GM12878 (cell line): ENCODE measurements around the gene MYOCOS. TPM values are rescaled to one million over a fixed set of nuclear protein-coding genes. Genes with fewer than 3 reads are reported as not detected.

Source experiments
- ATAC-seq: fragments of 200-7000 bp; cut with Tn5 transposase; 3 replicates; pipeline ENCODE4 v1.9.1; 2020; ENCODE audit warnings: mild to moderate bottlenecking, moderate library complexity
- BruUV-seq: library from RNA; stranded (reverse); fragments of 400-500 nt; replicated peaks from 2 replicates; lab custom pipeline; 2021; lab: Mats Ljungman, UMichigan
- CTCF ChIA-PET: fragments of 300-600 bp; sonication (Branson Sonifier 250); formaldehyde crosslinking; extraction: SDS; loops from one replicate; lab custom pipeline; 2021; ENCODE audit warnings: inconsistent platforms; lab: Yijun Ruan, JAX
- POLR2A ChIA-PET: fragments of 350-600 bp; formaldehyde crosslinking; extraction: SDS; loops from one replicate; lab custom pipeline; 2021; ENCODE audit warnings: inconsistent platforms; lab: Charles Lee
- RAD21 ChIA-PET: fragments of 300-600 bp; sonication (Branson Sonifier 250); formaldehyde crosslinking; loops from one replicate; lab custom pipeline; 2023; ENCODE audit warnings: antibody characterized with exemption; ENCODE audit not compliant: unreplicated experiment; lab: Charles Lee
- SMC1A ChIA-PET: fragments of 300-600 bp; sonication (Branson Sonifier 250); formaldehyde crosslinking; loops from one replicate; lab custom pipeline; 2023; ENCODE audit not compliant: unreplicated experiment, uncharacterized antibody; lab: Charles Lee
- DNase-seq: peaks from one replicate; pipeline ENCODE4 v3.0.0-alpha.2; 2011; ENCODE audit warnings: low read depth, low spot score
- FAIRE-seq: peaks from 3 replicates; lab custom pipeline; 2011; peaks lifted over from hg19 to GRCh38; lab: Jason Lieb, UNC
- H2AFZ ChIP-seq: 2 replicates; pipeline ENCODE4 v1.6.0; 2011; ENCODE audit warnings: low read depth, low read length, control low read depth; ENCODE audit not compliant: control insufficient read depth
- H3K27ac ChIP-seq: 2 replicates; pipeline ENCODE4 v1.5.1; 2011; ENCODE audit warnings: control low read depth; ENCODE audit not compliant: control insufficient read depth, insufficient read depth
- H3K27me3 ChIP-seq, 2 experiments: replicated peaks in 1 of 2; 2 replicates each; pipeline versions ENCODE4 v1.6.0 to v1.6.1; 2011; ENCODE audit warnings: low read length in 1 of 2; ENCODE audit not compliant: control insufficient read depth in 2 of 2, insufficient read depth in 2 of 2
- H3K36me3 ChIP-seq, 2 experiments: 2 replicates each; pipeline ENCODE4 v1.5.1; 2011; ENCODE audit warnings: low read length in 1 of 2; ENCODE audit not compliant: control insufficient read depth in 2 of 2, insufficient read depth in 2 of 2
- H3K4me1 ChIP-seq: 2 replicates; pipeline ENCODE4 v1.6.1; 2011; ENCODE audit warnings: mild to moderate bottlenecking, low read length, moderate library complexity, mixed read lengths; ENCODE audit not compliant: control insufficient read depth, insufficient read depth
- H3K4me2 ChIP-seq: 2 replicates; pipeline ENCODE4 v1.6.0; 2011; ENCODE audit warnings: control low read depth; ENCODE audit not compliant: control insufficient read depth, insufficient read depth
- H3K4me3 ChIP-seq: fragments of 200-600 bp; sonication (generic); 2 replicates; pipeline ENCODE4 v1.5.1; 2016
- H3K79me2 ChIP-seq: 2 replicates; pipeline ENCODE4 v1.6.0; 2011; ENCODE audit warnings: low read length; ENCODE audit not compliant: control insufficient read depth, insufficient read depth
- H3K9ac ChIP-seq: 2 replicates; pipeline ENCODE4 v1.8.0; 2011; ENCODE audit warnings: low read length, control low read depth, mixed read lengths; ENCODE audit not compliant: control insufficient read depth, insufficient read depth
- H3K9me3 ChIP-seq: replicated peaks from 3 replicates; pipeline ENCODE4 v1.5.1; 2011; ENCODE audit warnings: mild to moderate bottlenecking, low read length; ENCODE audit not compliant: control insufficient read depth, insufficient read depth
- H4K20me1 ChIP-seq: 2 replicates; pipeline ENCODE4 v1.6.0; 2011; ENCODE audit not compliant: control insufficient read depth, insufficient read depth
- REST ChIP-seq: IDR thresholded peaks from 2 replicates; pipeline ENCODE4 v1.6.1; 2012; ENCODE audit warnings: mild to moderate bottlenecking, low read depth, low read length
- SPI1 ChIP-seq: IDR thresholded peaks from 2 replicates; pipeline ENCODE4 v1.6.1; 2011; ENCODE audit warnings: low read depth, mild to moderate bottlenecking, low read length, moderate library complexity, borderline replicate concordance; ENCODE audit not compliant: insufficient read depth
- SREBF2 ChIP-seq: IDR thresholded peaks from 2 replicates; pipeline ENCODE4 v1.6.1; 2012; ENCODE audit warnings: mild to moderate bottlenecking, low read length
- STAT1 ChIP-seq: fragments of 450-650 bp; conservative IDR thresholded peaks from 2 replicates; pipeline ENCODE4 v1.6.1; 2014; ENCODE audit warnings: antibody characterized with exemption, mild to moderate bottlenecking
- WGBS: methylation state at CpG from one replicate; pipeline ENCODE4 v1.1.6; 2016; ENCODE audit warnings: low lambda C conversion rate; ENCODE audit not compliant: insufficient replicate concordance, insufficient coverage; ENCODE audit errors: missing lambda C conversion rate; 5-methylcytosine and 5-hydroxymethylcytosine counted together
- in situ Hi-C: fragments of 300-500 bp; cut with MboI; formaldehyde crosslinking; loops from 9 replicates; pipeline ENCODE4 v1.14.3; 2018; ENCODE audit warnings: mixed read lengths
- intact Hi-C: fragments of 100-400 bp; cut with micrococcal nuclease; formaldehyde crosslinking; loops from one replicate; pipeline ENCODE4 v1.14.2; 2022; ENCODE audit not compliant: unreplicated experiment
- polyA plus RNA-seq, 11 experiments: library from polyadenylated mRNA; depleted of rRNA in 4 of 11; unstranded in 6 of 11; stranded (reverse) in 5 of 11; fragments of >200 nt; fragmentation: Nextera tagmentation in 4 of 11; fragmentation: Illumina TruSeq in 1 of 11; extraction: Ambion mirVana in 4 of 11; extraction: Trizol in 1 of 11; gene quantifications; 1 replicate in 1 of 11; 2 replicates in 10 of 11; pipeline versions ENCODE4 v1.2.1 to v1.2.3, GENCODE V29; 2011 to 2016; ENCODE audit warnings: inconsistent platforms in 2 of 11, missing spikeins in 2 of 11, low read depth in 1 of 11
- total RNA-seq, 4 experiments: library from RNA; depleted of rRNA in 3 of 4; stranded (reverse); fragments of >200 nt in 3 of 4; fragmentation: Illumina TruSeq in 1 of 4; extraction: Trizol in 1 of 4; gene quantifications; 2 replicates each; pipeline versions ENCODE4 v1.2.1 to v1.2.3, GENCODE V29; 2013 to 2021

Gene MYOCOS
- total and polyA plus RNA-seq, 10 of the 15 experiments (the other 5 are each of a cell fraction or from before 2014, with no cell fraction given), result 0.12 to 0.24 (median 0.16) TPM; not detected in 4

GRCh38 chr1:171635661-171636060 is 13.6 kb downstream of the MYOCOS start:
- RAD21 ChIA-PET, result interaction anchor here (1.1 kb wide), 2 partner anchors 10 to 14 kb away, joined by 3 to 5 read pairs; partner anchors contain the start of gene MYOCOS
- no peak for FAIRE-seq

GRCh38 chr1:171636141-171636540 is 14.1 kb downstream of the MYOCOS start:
- H3K27me3 ChIP-seq, result peaks cover 0 to 4% of the 10 kb centered on the region in 2 experiments; a peak in 1 of 4 replicates
- ChIA-PET POLR2A (interaction anchor here (0.6 to 1.4 kb wide), 4 partner anchors 13 to 96 kb away, joined by 3 to 4 read pairs (median 3); partner anchors contain the start of gene MYOC), CTCF (interaction anchor here (0.8 to 2.6 kb wide), 2 partner anchors 9 to 10 kb away, joined by 3 to 19 read pairs; no protein-coding TSS in a partner anchor), SMC1A (interaction anchor here (1.1 to 3.6 kb wide), 3 partner anchors 10 to 17 kb away, joined by 3 to 13 read pairs (median 8); partner anchors contain the start of gene MYOCOS), RAD21 (interaction anchor here (1.1 kb wide), 2 partner anchors 11 to 15 kb away, joined by 3 to 5 read pairs; partner anchors contain the start of gene MYOCOS)
- H3K27ac ChIP-seq, result no peak overlapping the region
- no peaks in the 10 kb centered on the region for H3K79me2 ChIP-seq
- intact Hi-C loops (no loop called here), in situ Hi-C loops (no loop called here)
- H3K9me3 ChIP-seq, result no peaks in the 10 kb centered on the region; the same call in 2 of the 3 replicates
- no peak overlapping the region for H3K4me2 ChIP-seq
- H3K4me1 ChIP-seq, result no peaks in the 10 kb centered on the region
- no peak for DNase-seq
- ATAC-seq, result no peak
- no TSS peak for BruUV-seq
- no peak overlapping the region for H3K9ac ChIP-seq
- no peaks in the 10 kb centered on the region for H4K20me1 ChIP-seq
- no peak for FAIRE-seq
- H3K36me3 ChIP-seq, result no peaks in the 10 kb centered on the region
- no peak overlapping the region for H3K4me3 ChIP-seq
- H2AFZ ChIP-seq, result no peak overlapping the region
- WGBS, result 58% methylated on average over 11 of the region's 11 CpGs
- TF ChIP-seq REST (peak; percentile 63; the same call in 1 of the 2 replicates), STAT1 (no peak)

More at GRCh38 chr1:171635661-171636060, 13.6 kb downstream of the MYOCOS start:
- ATAC-seq (no peak), DNase-seq (no peak)
- no peaks in the 10 kb centered on the region for H3K79me2 ChIP-seq
- 0% methylated on average over 2 of the region's 2 CpGs for WGBS
- in situ Hi-C loops (no loop called here), intact Hi-C loops (no loop called here)
- no peak overlapping the region for H3K9ac ChIP-seq
- H3K4me3 ChIP-seq, result no peak overlapping the region
- no peak overlapping the region for H2AFZ ChIP-seq
- no peaks in the 10 kb centered on the region for H4K20me1 ChIP-seq
- no peaks in the 10 kb centered on the region for H3K36me3 ChIP-seq
- no peak overlapping the region for H3K27ac ChIP-seq
- H3K9me3 ChIP-seq, result no peaks in the 10 kb centered on the region; the same call in 2 of the 3 replicates
- TF ChIP-seq SPI1 (no peak), SREBF2 (no peak)
- ChIA-PET POLR2A (interaction anchor here (0.6 to 1.4 kb wide), 3 partner anchors 13 to 97 kb away, joined by 3 to 4 read pairs (median 3); partner anchors contain the start of gene MYOC), SMC1A (interaction anchor here (1.0 to 3.6 kb wide), 5 partner anchors 9 to 29 kb away, joined by 3 to 13 read pairs (median 5); partner anchors contain the start of gene MYOCOS), CTCF (interaction anchor here (0.8 to 2.6 kb wide), 3 partner anchors 9 to 150 kb away, joined by 3 to 19 read pairs (median 3); partner anchors contain the start of gene PRRC2C)
- no TSS peak for BruUV-seq
- H3K27me3 ChIP-seq, result peaks cover 0 to 4% of the 10 kb centered on the region in 2 experiments; a peak in 1 of 4 replicates
- no peak overlapping the region for H3K4me2 ChIP-seq
- no peaks in the 10 kb centered on the region for H3K4me1 ChIP-seq
